GM21529 (cell line): ENCODE data around the gene NANOS1.

ENCODE experiments used
- ATAC-seq: cut with Tn5 transposase; IDR thresholded peaks from one replicate; pipeline ENCODE4 v1.9.1; 2021; ENCODE audit not compliant: unreplicated experiment

The NANOS1 gene

GRCh38 chr10:119055472-119055871, 26.0 kb downstream of the NANOS1 start:
- no peak for ATAC-seq

GRCh38 chr10:119058010-119058409, 28.5 kb downstream of the NANOS1 start:
- no peak for ATAC-seq

GRCh38 chr10:119059557-119059956, 30.0 kb downstream of the NANOS1 start:
- ATAC-seq = no peak

GRCh38 chr10:119060107-119060506, 30.6 kb downstream of the NANOS1 start:
- ATAC-seq = no peak

- peak; percentile 55 for ATAC-seq
Measured at GRCh38 chr10:119061352-119061751, 31.8 kb downstream of the NANOS1 start.

- no peak for ATAC-seq
Measured at GRCh38 chr10:119061926-119062325, 32.4 kb downstream of the NANOS1 start.

GRCh38 chr10:119070395-119071165, 41.1 kb downstream of the NANOS1 start:
- ATAC-seq = no peak

GRCh38 chr10:119073584-119073983, 44.1 kb downstream of the NANOS1 start:
- ATAC-seq = no peak

- ATAC-seq = no peak
Measured at GRCh38 chr10:119078422-119079179, 49.1 kb downstream of the NANOS1 start.

- peak; percentile 69 for ATAC-seq
Measured at GRCh38 chr10:119079599-119080520, 50.3 kb downstream of the NANOS1 start.

- peak; percentile 79 for ATAC-seq
Measured at GRCh38 chr10:119080521-119081259, 51.2 kb downstream of the NANOS1 start, which contains the start of gene EIF3A. Gene EIF3A (minus strand): TSS chr10:119080817. CDS start chr10:119080676, 141 bp downstream.
